Putamen (tissue), 1 donor: ENCODE data around the gene S100P.

Experiments
- DNase-seq: peaks from one replicate; pipeline ENCODE4 v3.0.0-alpha.2; 2016; ENCODE audit warnings: low spot score

Gene S100P

DNA sequence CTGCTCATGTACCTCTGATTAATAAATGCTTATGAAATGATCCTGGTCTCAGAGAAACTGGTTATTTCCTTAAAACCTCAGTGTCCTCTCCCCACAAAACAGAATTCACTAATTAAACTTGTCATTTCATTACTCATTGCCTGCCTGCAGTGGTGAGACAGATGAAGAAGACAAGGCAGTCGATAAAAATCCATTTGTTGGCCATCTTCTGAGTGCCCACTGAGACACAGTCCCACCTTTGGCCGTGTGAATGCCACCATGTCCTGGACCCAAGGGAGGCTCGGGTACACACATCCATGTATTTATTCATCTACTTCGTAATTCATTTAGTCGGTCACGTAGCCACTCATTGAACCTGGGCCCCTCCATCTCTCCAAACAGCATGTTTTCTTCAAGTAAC lies 3.5 kb downstream of the S100P start:
- no peak for DNase-seq

DNA sequence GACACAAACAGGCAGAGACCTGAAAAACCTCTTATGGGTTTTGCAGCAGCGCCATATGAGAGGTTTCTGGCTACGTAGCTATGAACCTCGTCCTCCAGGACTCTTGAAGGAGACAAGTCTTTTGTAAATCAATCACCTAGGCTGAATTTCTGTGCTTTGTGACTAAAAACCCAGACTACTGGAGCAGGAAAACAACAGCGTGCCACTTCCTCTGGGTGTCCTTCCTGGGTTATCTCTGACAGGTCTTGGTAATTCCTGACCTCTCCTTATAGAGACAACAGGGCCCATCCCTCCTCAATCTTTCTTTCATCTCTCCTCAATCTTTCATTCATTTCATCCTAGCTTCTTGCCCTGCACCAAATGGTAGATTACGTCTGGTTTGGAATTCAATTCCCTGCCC lies 5.7 kb downstream of the S100P start:
- DNase-seq, result no peak

DNA sequence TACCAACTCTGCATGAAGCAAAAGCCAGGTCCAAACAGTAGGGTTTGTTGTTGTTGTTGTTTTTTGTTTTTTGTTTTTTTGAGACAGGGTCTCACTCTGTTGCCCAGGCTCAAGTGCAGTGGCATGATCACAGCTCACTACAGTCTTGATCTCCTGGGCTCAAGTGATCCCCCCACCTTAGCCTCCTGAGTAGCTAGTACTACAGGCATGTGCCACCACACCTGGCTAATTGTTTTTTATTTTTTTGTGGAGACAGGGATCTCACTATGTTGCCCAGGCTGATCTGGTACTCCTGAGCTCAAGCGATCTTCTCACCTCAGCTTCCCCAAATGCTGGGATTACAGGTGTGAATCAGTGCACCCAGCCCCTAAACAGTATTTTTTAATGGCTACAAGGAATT lies 6.2 kb downstream of the S100P start:
- DNase-seq, result no peak

GRCh38 chr4:6701371-6701770 lies 7.7 kb downstream of the S100P start:
- DNase-seq, result no peak

GRCh38 chr4:6702761-6703160 lies 9.1 kb downstream of the S100P start:
- DNase-seq, result no peak

GRCh38 chr4:6703786-6704185 lies 10.1 kb downstream of the S100P start:
- DNase-seq, result no peak

- DNase-seq, result no peak
These were observed 12.0 kb downstream of the S100P start for GRCh38 chr4:6705646-6706045.

DNA sequence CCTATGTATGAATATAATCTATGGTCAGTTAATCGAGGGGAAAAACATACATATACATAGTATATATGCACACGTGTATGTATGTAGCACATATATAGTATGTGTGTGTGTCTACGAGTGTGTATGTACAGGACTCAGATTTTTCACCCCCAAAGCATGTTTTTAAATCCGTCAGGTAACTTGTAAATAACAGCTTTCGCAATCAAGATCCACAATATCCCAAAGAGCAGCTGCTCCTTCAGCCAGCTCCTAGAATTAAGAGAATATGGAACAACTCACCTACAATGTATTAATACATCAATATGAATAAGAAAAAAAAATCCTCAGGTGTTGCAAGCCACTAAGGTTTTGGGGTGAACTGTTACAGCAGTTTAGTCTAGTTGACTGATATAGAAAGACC lies 12.5 kb downstream of the S100P start:
- no peak for DNase-seq

DNA sequence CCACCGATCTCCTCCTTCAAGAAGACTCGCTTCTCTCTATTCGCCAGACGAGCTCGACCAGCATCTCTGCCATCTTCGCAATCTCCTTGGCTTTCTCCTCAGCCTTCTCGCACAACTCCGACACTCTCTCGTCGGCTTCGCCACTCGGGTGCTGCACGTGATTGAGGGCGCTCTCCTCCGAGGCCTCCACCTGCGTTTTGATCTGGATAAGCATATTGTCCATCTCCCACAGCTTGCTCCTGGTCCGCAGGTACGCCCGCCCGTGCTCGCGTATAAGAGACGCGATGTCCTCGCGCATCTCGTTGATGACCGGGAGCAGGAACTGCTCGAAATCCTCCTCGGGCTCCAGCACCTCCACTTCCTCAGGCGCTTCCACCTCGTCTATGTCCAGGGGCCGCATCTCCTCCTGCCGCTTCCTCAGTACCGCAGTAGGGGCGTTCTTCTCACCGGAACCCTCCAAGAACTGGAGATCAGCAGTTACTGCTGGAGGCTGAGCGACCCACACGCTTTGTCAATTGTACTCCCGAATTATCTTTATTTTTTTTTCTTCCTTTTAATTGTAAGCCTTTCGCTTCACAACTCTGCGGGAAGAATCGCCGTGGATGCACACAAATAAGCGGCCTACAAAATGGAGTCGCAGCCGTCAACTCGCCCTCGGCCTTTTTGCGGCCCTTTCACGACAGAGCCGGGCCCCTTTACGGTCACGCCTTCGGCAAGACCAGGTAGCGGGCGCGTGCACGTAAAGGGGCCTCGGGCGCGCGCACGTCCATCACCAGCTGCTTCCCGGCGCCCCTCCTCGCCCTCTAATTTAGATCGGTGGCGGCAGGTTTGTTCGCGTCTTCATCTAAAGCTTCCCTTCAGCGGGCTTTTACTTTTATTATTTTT lies 15.8 kb downstream of the S100P start, which contains the start of gene MRFAP1L1:
TSS of gene MRFAP1L1 (minus strand) at position 636 of the 885 bp plus-strand sequence. CDS start at position 400, 236 bp downstream.
- DNase-seq, result peak; percentile 96

GRCh38 chr4:6710282-6710681 lies 16.6 kb downstream of the S100P start:
- DNase-seq, result no peak

- no peak for DNase-seq
These were observed 17.3 kb downstream of the S100P start for GRCh38 chr4:6710996-6711395.

DNA sequence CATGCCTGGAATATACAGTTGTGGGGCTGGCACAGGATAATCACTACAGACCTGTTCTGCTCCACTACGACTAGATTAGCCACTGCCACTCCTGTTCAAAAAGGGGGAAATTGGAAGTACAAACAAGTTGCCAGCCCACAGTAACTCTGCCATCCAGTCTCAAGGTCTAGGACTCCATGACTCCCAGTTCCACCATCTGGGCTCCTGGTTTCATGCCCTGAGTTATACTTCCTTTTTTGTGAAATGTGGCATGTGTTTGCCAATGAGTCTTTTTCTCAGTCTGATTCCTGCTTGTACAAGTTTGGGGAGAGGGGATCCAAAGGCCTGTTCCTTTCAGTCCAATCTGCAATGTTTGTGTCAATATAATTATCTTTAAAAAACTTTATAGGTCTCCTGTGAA lies 21.3 kb downstream of the S100P start:
- no peak for DNase-seq

GRCh38 chr4:6715704-6716017 lies 22.0 kb downstream of the S100P start:
- no peak for DNase-seq

- DNase-seq, result peak; percentile 91
These were observed 22.6 kb downstream of the S100P start, which contains the start of gene BLOC1S4 for GRCh38 chr4:6716018-6716911. Gene BLOC1S4, plus strand, starts transcription at chr4:6716174. Its CDS starts 36 bp downstream, at chr4:6716210.

- no peak for DNase-seq
These were observed 23.4 kb downstream of the S100P start for GRCh38 chr4:6716958-6717655.

- no peak for DNase-seq
These were observed 25.4 kb downstream of the S100P start for GRCh38 chr4:6718932-6719610.

DNA sequence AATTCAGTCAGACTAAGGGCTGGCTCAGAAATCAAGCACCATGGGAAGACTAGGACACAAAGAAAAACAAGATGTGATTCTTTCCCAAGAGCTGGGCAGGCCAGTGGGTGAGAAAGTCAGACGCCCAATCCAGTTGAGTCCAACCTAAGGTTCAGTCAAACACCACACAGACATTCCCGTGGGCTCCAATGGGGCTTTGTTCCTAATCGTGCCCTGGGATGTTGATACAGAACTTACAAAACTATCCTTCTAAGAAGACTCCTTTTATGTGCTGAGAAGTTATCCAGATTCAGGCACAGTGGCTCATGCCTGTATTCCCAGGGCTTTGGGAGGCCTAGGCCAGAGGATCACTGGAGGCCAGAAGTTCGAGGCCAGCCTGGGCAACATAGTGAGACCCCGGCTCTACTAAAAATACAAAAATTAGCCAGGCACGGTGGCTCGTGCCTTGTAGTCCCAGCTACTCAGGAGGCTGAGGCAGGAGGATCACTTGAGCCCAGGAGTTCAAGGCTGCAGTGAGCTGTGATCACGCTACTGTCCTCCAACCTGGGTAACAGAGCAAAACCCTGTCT lies 26.0 kb downstream of the S100P start:
- no peak for DNase-seq

DNA sequence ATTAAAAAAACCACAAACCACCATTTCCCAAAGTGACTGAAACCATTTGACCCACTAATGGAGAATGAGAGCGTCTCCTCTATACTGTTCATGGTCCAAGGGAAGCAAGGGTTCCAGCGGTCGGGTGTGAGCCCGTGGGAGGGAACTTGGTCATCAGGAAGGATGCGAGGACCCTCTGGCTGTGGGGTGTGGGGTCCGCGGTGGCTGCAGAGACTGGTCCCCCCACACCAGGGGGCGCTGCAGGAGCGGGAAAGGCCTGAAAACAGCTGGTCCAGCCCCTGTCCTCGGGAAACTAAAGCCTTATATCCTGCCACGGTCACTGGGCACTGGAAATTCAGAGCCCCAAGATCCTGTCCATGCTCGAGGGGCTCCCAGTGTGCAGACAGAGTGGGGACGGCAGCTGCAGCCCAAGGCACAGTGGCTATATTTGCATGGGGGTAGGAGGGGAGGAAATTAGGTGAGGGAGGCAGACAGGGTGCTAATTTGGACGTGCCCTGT lies 26.6 kb downstream of the S100P start:
- DNase-seq, result peak; percentile 81

- no peak for DNase-seq
These were observed 27.4 kb downstream of the S100P start for GRCh38 chr4:6721121-6721520.

GRCh38 chr4:6722891-6723290 lies 29.2 kb downstream of the S100P start:
- no peak for DNase-seq

- no peak for DNase-seq
These were observed 30.2 kb downstream of the S100P start for GRCh38 chr4:6723851-6724250.
